Astrocyte of the hippocampus (primary cell): Measurements from ENCODE around the gene KCNIP3.
A peak's percentile ranks its signal among the peaks of the same experiment; 100 is the strongest.
"Not testable (repeated sequence)": the region's sequence is repeated elsewhere in the genome, so short reads cannot be mapped to it uniquely, and the experiment has no call there.

Experiments used
- DNase-seq: peaks from one replicate; pipeline ENCODE4 v3.0.0; 2011; ENCODE audit warnings: low read depth, low spot score

The KCNIP3 gene

GRCh38 chr2:95346738-95347671, 49.9 kb downstream of the KCNIP3 start:
- peak; percentile 64 for DNase-seq

GRCh38 chr2:95347681-95348608, 50.8 kb downstream of the KCNIP3 start:
- DNase-seq, result no peak

GRCh38 chr2:95348609-95349567, 51.7 kb downstream of the KCNIP3 start:
- no peak for DNase-seq

- DNase-seq, result no peak
Observed at GRCh38 chr2:95349568-95350322, 52.6 kb downstream of the KCNIP3 start.

DNA sequence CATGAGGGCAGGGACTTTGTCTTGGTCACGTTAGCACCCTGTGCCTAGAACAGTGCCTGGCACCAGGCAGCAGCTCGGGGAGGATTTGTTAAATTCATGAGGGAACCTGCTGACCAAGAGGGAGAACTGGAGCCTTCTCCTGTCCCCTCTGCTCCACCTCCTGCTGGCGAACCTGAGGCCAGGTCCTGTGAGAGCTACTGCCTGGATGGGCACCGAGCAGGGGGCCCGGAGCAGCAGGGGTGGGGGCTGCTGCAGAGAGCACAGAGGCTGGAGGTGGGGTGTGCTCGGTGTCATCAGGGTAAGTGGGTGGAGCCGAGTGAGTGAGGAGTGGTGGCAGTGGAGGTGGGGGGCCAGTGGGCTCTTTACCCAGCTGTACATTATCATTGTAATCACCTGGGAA, 53.2 kb downstream of the KCNIP3 start:
- no peak for DNase-seq

DNA sequence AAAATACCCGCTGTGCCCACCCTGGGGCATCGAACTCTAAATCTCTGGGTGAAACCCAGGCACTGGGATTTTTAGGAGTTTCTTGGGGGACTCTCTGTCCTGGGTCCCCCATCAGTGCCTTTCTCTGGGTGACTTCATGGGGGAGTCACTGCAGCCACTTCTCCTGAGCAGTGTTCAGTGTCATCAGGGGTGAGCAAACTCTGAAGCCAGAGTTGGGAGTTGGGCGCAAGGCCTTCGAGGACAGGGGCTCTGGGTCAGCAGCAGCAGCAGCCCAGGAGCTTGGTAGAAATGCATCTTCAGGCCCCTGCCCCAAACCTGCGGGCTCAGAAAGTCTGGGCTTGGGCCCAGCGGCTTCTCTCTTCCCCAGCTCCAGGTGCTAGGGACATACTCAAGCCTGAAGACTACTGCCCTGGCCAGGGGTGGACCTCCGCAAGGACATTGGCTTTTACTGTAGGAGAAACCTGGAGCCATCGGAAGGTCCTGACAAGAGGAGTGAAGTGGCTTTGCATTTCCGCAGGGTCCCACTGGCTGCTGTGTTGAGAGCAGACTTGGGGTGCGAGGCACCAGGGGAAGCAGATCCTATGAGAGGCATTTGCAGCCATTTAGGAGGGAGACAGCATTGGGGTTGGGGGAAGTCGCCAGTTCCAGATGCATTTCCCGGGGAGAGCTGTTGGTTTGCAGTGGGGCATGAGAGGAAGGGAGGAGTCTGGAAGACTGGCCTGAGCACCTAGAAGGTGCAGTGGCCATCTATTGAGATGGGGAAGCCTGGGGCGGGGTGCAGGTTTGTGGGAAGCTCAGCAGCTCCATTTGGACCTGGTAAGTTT, 53.8 kb downstream of the KCNIP3 start:
- DNase-seq, result no peak

DNA sequence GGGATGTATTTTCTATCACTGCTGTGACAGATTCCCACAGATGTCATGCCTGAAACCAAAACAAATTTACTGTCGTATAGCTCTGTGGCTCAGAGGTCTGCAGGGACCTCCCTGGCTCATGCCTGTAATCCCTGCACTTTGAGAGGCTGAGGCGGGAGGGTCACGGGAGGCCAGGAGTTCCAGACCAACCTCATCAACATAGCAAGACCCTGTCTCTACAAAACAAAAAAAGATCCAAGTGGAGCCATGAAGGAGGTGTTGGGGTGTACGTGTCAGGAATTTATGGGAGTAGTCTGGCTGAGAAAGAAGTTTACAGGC, 54.4 kb downstream of the KCNIP3 start:
- DNase-seq, result no peak

DNA sequence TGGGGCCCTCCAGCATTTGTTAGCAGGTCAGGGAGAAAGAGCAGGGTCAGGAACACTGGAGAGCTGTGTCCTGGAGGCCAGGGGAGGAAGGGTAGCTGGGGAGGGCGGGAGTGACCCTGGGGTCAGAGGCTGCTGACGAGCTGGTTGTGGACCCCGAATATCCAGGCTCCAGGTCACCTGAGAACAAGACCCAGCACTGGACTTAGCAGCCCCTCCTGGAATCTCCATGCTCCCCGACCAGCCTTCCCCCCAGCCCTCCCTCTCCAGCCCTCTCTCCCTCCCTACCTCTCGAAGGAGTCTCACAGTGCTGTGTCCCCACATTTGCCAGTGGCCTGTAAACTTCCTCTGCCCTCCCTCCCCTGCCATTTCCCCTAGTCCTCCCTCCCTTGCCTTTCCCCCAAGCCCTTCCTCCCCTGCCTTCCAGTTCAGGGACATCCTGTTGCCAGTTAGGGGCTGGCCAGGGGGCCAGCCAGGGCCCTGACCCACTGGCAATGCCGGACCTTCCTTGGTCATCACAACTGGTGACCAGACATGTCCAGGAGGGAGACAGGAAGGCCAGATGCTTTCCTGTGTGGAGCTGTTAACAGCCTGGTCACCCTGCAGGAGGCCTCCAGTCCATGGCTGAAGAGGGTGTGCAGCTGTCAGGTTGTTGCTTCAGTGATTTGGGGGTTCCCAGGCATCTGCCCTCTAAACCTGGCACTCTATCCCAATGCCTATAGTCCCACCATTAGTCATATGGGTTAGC, 55.3 kb downstream of the KCNIP3 start:
- no peak for DNase-seq

GRCh38 chr2:95353055-95353575, 56.0 kb downstream of the KCNIP3 start:
- no peak for DNase-seq

DNA sequence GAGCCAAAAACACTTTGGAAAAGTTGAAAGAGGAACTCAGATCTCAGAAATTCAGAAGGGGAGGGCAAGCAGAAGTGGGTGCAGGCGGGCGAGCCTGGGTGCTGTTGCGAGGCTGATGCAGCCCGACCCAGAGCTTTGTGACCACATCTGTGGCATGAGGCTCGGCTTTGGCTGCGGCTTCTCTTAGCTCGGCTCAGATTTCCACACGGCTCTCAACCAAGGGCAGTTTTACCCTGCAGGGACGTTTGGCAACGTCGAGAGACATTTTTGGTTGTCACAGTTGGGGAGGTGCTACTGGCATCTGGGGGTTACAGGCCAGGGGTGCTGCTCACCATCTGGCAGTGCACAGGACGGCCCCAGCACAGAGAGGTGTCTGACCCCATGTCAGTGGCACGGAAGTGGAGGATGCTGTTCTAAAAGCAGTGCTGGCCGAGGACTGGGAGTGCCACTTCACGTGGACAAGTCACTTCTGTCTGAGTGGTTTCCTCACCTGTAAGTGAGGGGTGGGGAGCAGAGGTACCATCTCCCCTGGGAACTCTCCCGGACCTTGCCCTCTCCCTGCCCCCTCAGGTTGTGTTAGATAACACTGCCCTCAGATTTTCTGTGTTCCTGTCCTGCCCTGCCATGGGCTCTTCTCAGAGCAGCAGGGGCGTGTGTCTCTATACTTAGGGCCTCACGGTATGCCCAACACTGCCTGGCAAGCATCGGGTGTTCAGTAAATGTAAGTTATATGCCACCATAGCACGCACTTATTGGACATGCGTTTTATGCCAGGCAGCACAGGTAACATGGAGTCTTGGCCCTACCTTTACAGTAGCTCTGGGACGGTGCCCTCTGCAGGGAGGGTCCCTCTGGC, 56.7 kb downstream of the KCNIP3 start:
- DNase-seq, result no peak

- no peak for DNase-seq
Observed at GRCh38 chr2:95354469-95354901, 57.3 kb downstream of the KCNIP3 start.

GRCh38 chr2:95354925-95355324, 57.8 kb downstream of the KCNIP3 start:
- DNase-seq, result no peak

DNA sequence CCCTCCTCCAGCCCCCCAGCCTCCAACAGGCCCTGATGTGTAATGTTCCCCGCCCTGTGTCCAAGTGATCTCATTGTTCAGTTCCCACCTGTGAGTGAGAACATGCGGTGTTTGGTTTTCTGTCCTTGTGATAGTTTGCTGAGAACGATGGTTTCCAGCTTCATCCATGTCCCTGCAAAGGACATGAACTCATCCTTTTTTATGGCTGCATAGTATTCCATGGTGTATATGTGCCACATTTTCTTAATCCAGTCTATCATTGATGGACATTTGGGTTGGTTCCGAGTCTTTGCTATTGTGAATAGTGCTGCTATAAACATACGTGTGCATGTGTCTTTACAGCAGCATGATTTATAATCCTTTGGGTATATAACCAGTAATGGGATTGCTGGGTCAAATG, 58.3 kb downstream of the KCNIP3 start:
- DNase-seq, result not testable (repeated sequence)

DNA sequence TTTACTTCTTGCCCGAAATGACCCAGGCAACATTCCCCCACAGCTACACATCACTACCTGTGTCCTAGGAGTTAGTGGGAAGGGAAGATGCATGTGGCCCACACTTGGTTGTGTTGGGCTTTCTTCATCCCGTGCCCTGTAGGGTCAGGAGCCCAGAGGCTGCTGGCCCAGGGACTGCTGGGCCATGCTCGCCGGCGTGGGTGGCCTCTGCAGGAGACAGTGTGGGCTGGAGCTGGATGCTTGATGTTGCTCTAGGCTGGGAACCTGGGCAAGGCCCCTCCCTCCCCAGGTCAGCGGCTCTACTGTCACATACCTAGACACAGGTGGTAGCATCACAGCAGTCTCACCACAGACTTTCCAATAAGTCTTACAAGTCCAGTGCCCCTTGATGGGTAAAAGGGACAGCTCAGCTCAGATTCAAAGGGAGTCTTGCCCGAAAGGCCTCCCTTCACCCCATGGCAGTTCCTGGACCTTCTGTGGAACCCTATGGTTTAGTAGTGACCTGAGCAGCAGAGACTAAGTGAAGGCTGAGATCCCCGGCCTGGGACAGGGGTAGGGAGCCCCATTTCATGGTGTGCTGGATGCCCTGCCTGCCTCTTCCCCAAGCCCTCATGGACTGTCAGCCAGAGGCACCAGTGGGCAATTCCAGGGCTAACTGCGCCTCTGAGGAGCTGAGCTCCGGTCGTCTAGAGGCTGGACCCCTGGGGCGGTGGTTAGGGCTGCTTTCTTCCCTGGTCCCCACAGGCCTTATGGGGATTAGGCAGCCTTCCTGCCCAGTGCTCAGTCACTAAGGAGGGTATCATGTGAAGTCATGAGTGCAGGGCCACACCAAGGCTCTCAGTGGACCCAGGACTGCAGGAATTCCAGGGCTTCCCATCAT, 59.9 kb downstream of the KCNIP3 start:
- DNase-seq, result no peak

GRCh38 chr2:95357717-95358280, 60.7 kb downstream of the KCNIP3 start:
- no peak for DNase-seq

DNA sequence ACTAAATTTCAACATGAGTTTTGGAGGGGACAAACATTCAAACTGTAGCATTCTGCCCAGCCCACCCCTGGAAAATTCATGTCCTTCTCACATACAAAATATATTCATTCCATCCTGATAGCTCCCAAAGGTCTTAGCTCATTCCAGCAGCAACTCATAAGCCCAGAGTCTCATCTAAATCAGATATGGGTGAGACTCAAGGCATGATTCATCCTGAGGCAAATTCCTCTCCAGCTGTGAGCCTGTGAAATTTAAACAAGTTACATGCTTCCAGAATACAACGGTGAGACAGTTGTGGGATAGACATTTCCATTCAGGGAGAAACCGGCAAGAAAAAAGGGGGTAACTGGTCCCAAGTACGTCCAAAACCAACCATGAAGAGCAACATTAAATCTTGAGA, 61.9 kb downstream of the KCNIP3 start:
- peak; percentile 54 for DNase-seq
